ENCODE measurements around the gene MSRB1.

- no peak for TF ChIP-seq POLR2A (IDR thresholded peaks at IDR 0.05; ENCODE audit: low read length)
- TF ChIP-seq GATA1 (IDR thresholded peaks at IDR 0.05; ENCODE audit: low read depth, low read length), result no peak
Measured at GRCh38 chr16:1976951-1977874, 34.2 kb upstream of the MSRB1 start.

Measured in erythroblast (primary cell).